ENCODE results near the gene C1orf115. TPM values are rescaled to one million over a fixed set of nuclear protein-coding genes. Genes with fewer than 3 reads are reported as not detected.

Gene C1orf115
- total RNA-seq = 10 to 100 TPM; 10.8 to 24.0 (median 12.4) TPM

- intact Hi-C loops (cut with DNase I) = loop anchor here (2.0 to 5.0 kb wide), 2 partner anchors 42 to 87 kb away; no protein-coding TSS in a partner anchor
- WGBS = 11% methylated on average over 32 of the region's 96 CpGs
These were observed at the start of gene C1orf115 for GRCh38 chr1:220690140-220691052. TSS of gene C1orf115 (plus strand) at chr1:220690363. CDS start at chr1:220690403, 40 bp downstream.

GRCh38 chr1:220642285-220642684 is 47.9 kb upstream of the C1orf115 start:
- no peaks in the 10 kb centered on the region for H3K4me1 ChIP-seq
- H3K27ac ChIP-seq (replicated peaks in 1 of 4) = no peak overlapping the region
- no peak for TF ChIP-seq CTCF (IDR thresholded peaks at IDR 0.05)
- TF ChIP-seq POLR2A (IDR thresholded peaks at IDR 0.05; ENCODE audit: low read depth) = no peak
- no peak for TF ChIP-seq EP300 (IDR thresholded peaks at IDR 0.05)
- no peak for TF ChIP-seq POLR2AphosphoS5 (IDR thresholded peaks at IDR 0.05)
- intact Hi-C loops (cut with DNase I) = no loop called here
- no peak overlapping the region for H3K4me3 ChIP-seq
- no peaks in the 10 kb centered on the region for H3K27me3 ChIP-seq
- H3K36me3 ChIP-seq = peaks cover 0 to 23% (median 3%) of the 10 kb centered on the region in 4 donors
- H3K9me3 ChIP-seq = no peaks in the 10 kb centered on the region
- DNase-seq (ENCODE audit: extremely low spot score) = no peak
- WGBS = 100% methylated on average over 4 of the region's 4 CpGs

More at GRCh38 chr1:220690140-220691052, at the start of gene C1orf115:
- Histone ChIP-seq H3K4me3 (peak within 1 kb of the TSS; percentile 70 to 84 (median 73)), H3K36me3 (no peaks in the 10 kb centered on the region), H3K9me3 (no peaks in the 10 kb centered on the region), H3K27me3 (no peaks in the 10 kb centered on the region), H3K4me1 (peaks cover 4 to 24% (median 18%) of the 10 kb centered on the region in 4 donors), H3K27ac (replicated peaks in 1 of 4) (peak within 1 kb of the TSS; percentile 60 to 71 (median 67))
- peak; percentile 93 for DNase-seq (ENCODE audit: extremely low spot score)
- TF ChIP-seq POLR2A (IDR thresholded peaks at IDR 0.05; ENCODE audit: low read depth) (no peak), CTCF (IDR thresholded peaks at IDR 0.05) (peak; percentile 87 to 98 (median 97)), POLR2AphosphoS5 (IDR thresholded peaks at IDR 0.05) (peak; percentile 65 to 73), EP300 (IDR thresholded peaks at IDR 0.05) (no peak)

GRCh38 chr1:220652995-220653394 is 37.2 kb upstream of the C1orf115 start:
- Histone ChIP-seq H3K4me3 (no peak overlapping the region), H3K27ac (replicated peaks in 1 of 4) (no peak overlapping the region), H3K36me3 (peaks cover 0 to 50% (median 15%) of the 10 kb centered on the region in 4 donors), H3K9me3 (no peaks in the 10 kb centered on the region), H3K27me3 (no peaks in the 10 kb centered on the region), H3K4me1 (no peaks in the 10 kb centered on the region)
- no peak for DNase-seq (ENCODE audit: extremely low spot score)
- intact Hi-C loops (cut with DNase I) = no loop called here
- TF ChIP-seq POLR2AphosphoS5 (IDR thresholded peaks at IDR 0.05) (no peak), POLR2A (IDR thresholded peaks at IDR 0.05; ENCODE audit: low read depth) (no peak), EP300 (IDR thresholded peaks at IDR 0.05) (no peak), CTCF (IDR thresholded peaks at IDR 0.05) (no peak)
- WGBS = 90% methylated on average over 13 of the region's 13 CpGs

- TF ChIP-seq CTCF (IDR thresholded peaks at IDR 0.05) = no peak
- TF ChIP-seq POLR2A (IDR thresholded peaks at IDR 0.05; ENCODE audit: low read depth) = no peak
- intact Hi-C loops (cut with DNase I) = no loop called here
- H3K9me3 ChIP-seq = no peaks in the 10 kb centered on the region
- H3K27me3 ChIP-seq = no peaks in the 10 kb centered on the region
- 89% methylated on average over 1 of the region's 1 CpG for WGBS
- no peak overlapping the region for H3K27ac ChIP-seq (replicated peaks in 1 of 4)
- H3K4me3 ChIP-seq = no peak overlapping the region
- DNase-seq (ENCODE audit: extremely low spot score) = no peak
- peaks cover 0 to 59% (median 13%) of the 10 kb centered on the region in 4 donors for H3K36me3 ChIP-seq
- H3K4me1 ChIP-seq = no peaks in the 10 kb centered on the region
These were observed 34.7 kb upstream of the C1orf115 start for GRCh38 chr1:220655509-220655908.

Data from esophagus muscularis mucosa (tissue), 4 donors.